Endothelial cell of umbilical vein (primary cell): ENCODE measurements around the gene PELI2.

Experiments used
- CTCF ChIP-seq, 2 donors: IDR thresholded peaks; 1 replicate in 1 of 2; 2 replicates in 1 of 2; pipeline ENCODE4 v1.5.1; 2011; ENCODE audit warnings: low read length in 2 of 2, mild to moderate bottlenecking in 2 of 2, moderate library complexity in 2 of 2, control low read depth in 1 of 2, inconsistent platforms in 1 of 2, low read depth in 1 of 2; ENCODE audit not compliant: insufficient read depth in 1 of 2; ENCODE audit errors: extremely low read depth in 1 of 2
- EZH2 ChIP-seq: IDR thresholded peaks from 2 replicates; pipeline ENCODE4 v1.6.1; 2012; ENCODE audit warnings: borderline replicate concordance, low read depth, mild to moderate bottlenecking, moderate library complexity, low read length, inconsistent platforms; ENCODE audit not compliant: severe bottlenecking
- FOS ChIP-seq: IDR thresholded peaks from 2 replicates; pipeline ENCODE4 v1.6.1; 2011; ENCODE audit warnings: mild to moderate bottlenecking, low read length, moderate library complexity, borderline replicate concordance; ENCODE audit not compliant: insufficient read depth
- GATA2 ChIP-seq: IDR thresholded peaks from 2 replicates; pipeline ENCODE4 v1.7.0; 2011; ENCODE audit warnings: low read depth, mild to moderate bottlenecking, moderate library complexity, mixed read lengths, low read length; ENCODE audit not compliant: insufficient read length, insufficient read depth
- JUN ChIP-seq: IDR thresholded peaks from 2 replicates; pipeline ENCODE4 v1.6.1; 2011; ENCODE audit warnings: borderline replicate concordance, low read depth; ENCODE audit not compliant: insufficient read length, insufficient read depth
- MAX ChIP-seq: IDR thresholded peaks from 2 replicates; pipeline ENCODE4 v1.6.1; 2011; ENCODE audit not compliant: insufficient read depth, insufficient read length
- MYC ChIP-seq: IDR thresholded peaks from one replicate; pipeline ENCODE4 v1.6.1; 2011; ENCODE audit warnings: mild to moderate bottlenecking, low read depth, low read length
- POLR2A ChIP-seq: IDR thresholded peaks from 2 replicates; pipeline ENCODE4 v1.6.1; 2012; ENCODE audit warnings: low read depth, mild to moderate bottlenecking, control low read depth, low read length
- POLR2AphosphoS5 ChIP-seq: IDR thresholded peaks from 2 replicates; pipeline ENCODE4 v1.6.1; 2012; ENCODE audit warnings: low read depth, mild to moderate bottlenecking, control low read depth, low read length, moderate library complexity; ENCODE audit not compliant: insufficient read depth

- TF ChIP-seq POLR2AphosphoS5 = no peak
- no peak for TF ChIP-seq EZH2
- no peak for TF ChIP-seq CTCF (IDR thresholded peaks at IDR 0.05; ENCODE audit: extremely low read depth in 1 of 2, insufficient read depth in 1 of 2, low read depth in 1 of 2, low read length in 2 of 2)
- no peak for TF ChIP-seq POLR2A
- no peak for TF ChIP-seq JUN
- TF ChIP-seq MAX = no peak
- no peak for TF ChIP-seq FOS
- TF ChIP-seq MYC = no peak
- no peak for TF ChIP-seq GATA2
Measured at GRCh38 chr14:56143025-56143424, 24.8 kb downstream of the PELI2 start.
